ENCODE data around the gene HOMEZ.

Gene HOMEZ, protein sequence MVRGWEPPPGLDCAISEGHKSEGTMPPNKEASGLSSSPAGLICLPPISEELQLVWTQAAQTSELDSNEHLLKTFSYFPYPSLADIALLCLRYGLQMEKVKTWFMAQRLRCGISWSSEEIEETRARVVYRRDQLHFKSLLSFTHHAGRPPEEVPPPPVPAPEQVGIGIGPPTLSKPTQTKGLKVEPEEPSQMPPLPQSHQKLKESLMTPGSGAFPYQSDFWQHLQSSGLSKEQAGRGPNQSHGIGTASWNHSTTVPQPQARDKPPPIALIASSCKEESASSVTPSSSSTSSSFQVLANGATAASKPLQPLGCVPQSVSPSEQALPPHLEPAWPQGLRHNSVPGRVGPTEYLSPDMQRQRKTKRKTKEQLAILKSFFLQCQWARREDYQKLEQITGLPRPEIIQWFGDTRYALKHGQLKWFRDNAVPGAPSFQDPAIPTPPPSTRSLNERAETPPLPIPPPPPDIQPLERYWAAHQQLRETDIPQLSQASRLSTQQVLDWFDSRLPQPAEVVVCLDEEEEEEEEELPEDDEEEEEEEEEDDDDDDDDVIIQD

DNA sequence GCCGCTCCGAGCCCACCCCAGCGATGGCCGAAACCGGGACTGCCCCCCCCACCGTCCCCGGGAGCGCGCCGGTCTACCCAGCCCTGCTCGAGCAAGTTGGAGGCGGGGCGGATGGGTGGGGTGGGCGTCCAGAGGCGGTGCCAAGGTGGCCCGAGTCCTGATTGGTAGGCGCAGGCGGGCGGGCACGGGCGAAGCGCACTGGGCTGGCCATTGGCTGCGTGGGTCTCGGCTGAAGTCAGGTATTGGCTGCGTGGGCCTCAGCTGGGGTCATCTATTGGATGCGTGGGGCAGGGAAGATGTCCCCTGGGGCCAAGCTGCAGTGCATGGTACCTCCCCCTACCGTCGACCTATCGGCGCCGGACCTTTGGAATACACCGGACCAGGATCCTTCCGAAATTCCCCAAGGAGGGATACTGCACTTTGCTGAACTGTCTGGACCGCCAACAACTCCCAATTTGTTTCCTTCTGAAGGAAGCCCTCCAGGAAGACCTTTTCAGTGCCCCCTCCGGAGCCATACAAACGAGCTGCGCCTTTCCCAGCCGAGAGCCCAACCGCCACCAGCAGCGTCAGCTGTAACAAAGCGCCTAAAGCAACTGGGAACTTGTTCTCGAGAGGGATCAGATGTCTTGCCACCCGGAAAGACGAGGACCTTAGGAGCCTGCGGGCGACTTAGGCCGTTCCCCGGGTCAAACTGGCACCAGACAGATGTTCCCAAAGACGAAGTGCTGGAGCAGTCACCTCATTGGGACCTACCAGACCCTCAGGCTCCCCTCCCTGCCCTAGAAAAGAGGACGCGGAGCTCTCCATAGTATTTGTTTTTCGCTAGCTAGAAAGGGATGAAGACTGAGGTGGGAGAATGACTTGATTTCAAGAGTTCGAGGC is at the start of gene HOMEZ:
Gene HOMEZ (minus strand): TSS at position 113 of the 882 bp plus-strand sequence. CDS start 180 bp downstream, outside the sequence.
- intact Hi-C loops (cut with DNase I) = loop anchor here (1.0 kb wide), 1 partner anchor 15 kb away; no protein-coding TSS in a partner anchor
- DNase-seq = peak; percentile 98 to 100 (median 99)

DNA sequence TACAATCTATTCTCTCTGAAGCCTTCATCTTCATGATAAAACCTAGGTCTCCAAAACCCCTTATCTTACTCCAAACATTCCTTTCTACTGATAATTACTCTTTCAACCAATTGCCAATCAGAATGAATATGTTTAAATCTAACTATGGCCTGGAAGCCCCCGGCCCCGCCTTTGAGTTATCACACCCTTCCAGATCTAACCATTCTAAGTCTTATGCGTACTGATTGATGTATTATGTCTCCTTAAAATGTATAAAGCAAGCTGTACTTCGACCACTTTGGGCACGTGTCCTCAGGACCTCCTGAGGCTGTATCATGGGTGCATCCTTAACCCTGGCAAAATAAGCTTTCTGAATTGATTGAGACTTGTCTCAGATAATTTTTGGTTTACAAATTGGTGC is 49.7 kb upstream of the HOMEZ start:
- intact Hi-C loops (cut with DNase I) = no loop called here
- DNase-seq = peak in 1 of 42 donors; percentile 22

DNA sequence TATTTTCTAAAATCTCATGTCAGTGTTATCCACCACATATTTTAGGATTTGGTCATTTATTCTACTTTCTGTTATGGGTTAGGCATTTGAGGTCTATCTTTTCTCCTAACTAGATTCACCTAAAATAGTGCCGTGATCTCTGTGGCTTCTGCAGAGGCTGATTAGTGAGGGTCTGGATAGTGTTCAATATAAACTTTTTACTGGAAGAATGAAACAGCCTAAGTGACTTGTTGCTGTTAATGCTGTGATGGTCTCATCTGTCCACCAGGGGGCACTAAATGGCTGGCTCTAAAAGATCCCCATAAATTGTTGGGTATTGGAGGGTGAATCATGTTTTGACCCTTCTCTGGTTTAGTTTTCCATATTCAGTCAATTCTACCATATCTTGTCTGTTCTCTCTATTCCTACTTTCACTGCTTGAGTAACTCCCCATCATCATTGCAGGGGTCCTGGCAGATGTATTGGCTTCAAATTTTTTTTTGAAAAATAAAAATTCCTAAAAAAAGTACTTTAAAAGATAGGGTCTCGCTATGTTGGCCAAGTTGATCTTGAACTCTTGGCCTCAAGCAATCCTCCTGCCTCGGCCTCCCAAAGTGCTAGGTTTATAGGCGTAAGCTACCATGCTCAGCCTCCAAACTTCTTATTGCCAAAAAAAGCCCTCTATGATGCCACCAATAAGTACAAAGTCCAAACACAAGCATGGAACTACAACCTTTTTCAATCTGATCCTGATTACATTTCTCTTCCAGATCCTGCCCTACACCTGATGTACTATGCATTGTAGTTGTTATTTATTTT is 42.2 kb upstream of the HOMEZ start:
- intact Hi-C loops (cut with DNase I) = loop anchor here (2.0 to 10.0 kb wide), 2 partner anchors 53 to 227 kb away; partner anchors contain the start of genes THTPA and ZFHX2
- DNase-seq = peak in 40 of 42 donors; percentile 68 to 94 (median 82)

DNA sequence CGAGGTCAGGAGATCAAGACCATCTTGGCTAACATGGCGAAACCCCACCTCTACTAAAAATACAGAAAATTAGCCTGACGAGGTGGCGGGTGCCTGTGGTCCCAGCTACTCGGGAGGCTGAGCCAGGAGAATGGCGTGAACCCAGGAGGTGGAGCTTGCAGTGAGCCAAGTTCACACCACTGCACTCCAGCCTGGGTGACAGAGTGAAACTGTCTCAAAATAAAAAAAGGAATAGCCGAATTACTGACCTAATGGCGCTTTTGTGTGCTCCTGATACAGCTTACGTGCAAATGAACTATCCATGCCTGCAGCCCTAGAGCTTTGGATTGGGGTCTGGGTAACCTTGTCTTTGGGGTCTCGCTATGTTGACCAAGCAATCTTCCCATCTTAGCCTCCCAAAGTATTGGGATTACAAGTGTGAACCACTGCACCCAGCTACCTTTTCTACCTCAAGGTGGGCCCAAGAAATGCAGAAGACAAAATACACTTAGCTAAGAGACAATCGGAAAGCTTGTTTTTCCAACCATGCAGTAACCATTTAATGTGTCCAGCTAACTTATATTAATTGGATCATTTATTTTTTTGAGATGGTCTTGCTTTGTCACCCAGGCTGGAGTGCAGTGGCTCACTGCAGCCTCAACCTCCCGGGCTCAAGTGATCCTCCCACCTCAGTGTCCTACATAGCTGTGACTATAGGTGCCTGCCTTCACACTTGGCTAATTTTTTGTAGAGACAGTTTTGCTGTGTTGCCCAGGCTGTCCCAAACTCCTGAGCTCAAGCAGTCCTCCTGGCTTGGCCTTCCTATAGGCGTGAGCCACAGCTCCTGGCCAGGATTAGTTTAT is 40.8 kb upstream of the HOMEZ start:
- intact Hi-C loops (cut with DNase I) = loop anchor here (10.0 kb wide), 1 partner anchor 228 kb away; the partner anchor contains the start of genes THTPA and ZFHX2
- DNase-seq = peak in 1 of 42 donors; percentile 40

DNA sequence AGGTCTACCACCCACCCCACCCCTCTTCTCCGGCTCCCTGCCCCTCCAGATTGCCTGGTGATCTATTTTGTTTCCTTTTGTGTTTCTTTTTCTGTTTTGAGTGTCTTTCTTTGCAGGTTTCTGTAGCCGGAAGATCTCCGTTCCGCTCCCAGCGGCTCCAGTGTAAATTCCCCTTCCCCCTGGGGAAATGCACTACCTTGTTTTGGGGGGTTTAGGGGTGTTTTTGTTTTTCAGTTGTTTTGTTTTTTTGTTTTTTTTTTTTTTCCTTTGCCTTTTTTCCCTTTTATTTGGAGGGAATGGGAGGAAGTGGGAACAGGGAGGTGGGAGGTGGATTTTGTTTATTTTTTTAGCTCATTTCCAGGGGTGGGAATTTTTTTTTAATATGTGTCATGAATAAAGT is 39.8 kb upstream of the HOMEZ start:
- intact Hi-C loops (cut with DNase I) = loop anchor here (10.0 kb wide), 1 partner anchor 229 kb away; the partner anchor contains the start of genes THTPA and ZFHX2
- DNase-seq = peak in 1 of 42 donors; percentile 36

DNA sequence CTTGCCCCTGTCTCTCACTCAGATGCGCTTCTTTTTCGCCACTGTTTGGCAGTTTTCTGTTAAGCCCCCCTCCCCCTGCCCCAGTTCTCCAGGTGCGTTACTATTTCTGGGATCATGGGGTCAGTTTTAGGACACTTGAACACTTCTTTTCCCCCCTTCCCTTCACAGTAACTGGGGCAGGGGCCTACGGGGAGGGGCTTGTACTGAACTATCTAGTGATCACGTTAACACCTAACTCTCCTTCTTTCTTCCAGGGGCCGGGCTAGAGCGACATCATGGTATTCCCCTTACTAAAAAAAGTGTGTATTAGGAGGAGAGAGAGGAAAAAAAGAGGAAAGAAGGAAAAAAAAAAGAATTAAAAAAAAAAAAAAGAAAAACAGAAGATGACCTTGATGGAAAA is 39.1 kb upstream of the HOMEZ start:
- intact Hi-C loops (cut with DNase I) = loop anchor here (5.0 to 10.0 kb wide), 3 partner anchors 37 to 230 kb away; partner anchors contain the start of genes NGDN, THTPA and ZFHX2

DNA sequence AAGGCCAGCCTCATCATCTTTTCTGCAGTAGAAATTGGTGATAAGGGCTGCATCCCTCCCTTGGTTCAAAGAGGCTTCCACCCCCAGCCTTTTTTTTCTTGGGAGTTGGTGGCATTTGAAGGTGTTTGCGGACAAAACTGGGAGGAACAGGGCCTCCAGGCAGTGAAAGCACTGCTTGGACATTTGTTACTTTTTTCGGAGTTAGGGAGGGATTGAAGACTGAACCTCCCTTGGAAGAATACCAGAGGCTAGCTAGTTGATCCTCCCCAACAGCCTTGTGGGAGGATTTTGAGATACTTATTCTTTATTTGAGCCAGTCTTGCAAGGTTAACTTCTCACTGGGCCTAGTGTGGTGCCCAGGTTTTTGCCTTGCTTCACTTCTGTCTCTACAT is 38.5 kb upstream of the HOMEZ start:
- intact Hi-C loops (cut with DNase I) = loop anchor here (5.0 to 10.0 kb wide), 3 partner anchors 38 to 230 kb away; partner anchors contain the start of genes NGDN, THTPA and ZFHX2
- peak in 1 of 42 donors; percentile 24 for DNase-seq

More for the DNA sequence above, 39.1 kb upstream of the HOMEZ start:
- DNase-seq = peak in 1 of 42 donors; percentile 34

DNA sequence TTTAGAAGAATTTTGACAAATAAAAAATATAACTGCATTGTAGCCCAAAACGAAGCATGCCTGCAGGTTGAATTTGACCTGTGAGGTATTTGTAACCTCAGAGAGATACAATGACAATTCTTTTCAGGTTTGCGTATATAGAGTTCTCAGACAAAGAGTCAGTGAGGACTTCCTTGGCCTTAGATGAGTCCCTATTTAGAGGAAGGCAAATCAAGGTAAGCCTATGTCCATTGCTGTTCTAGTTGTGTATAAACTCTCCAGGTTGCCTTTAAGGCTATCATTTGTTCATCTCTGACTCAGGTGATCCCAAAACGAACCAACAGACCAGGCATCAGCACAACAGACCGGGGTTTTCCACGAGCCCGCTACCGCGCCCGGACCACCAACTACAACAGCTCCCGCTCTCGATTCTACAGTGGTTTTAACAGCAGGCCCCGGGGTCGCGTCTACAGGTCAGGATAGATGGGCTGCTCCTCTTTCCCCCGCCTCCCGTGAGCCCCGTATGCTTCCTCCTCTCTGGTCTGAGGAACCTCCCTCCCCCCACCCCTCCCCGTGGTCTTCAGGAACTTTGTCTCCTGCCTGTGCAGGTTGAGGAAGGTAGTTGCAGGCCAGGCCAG is 38.0 kb upstream of the HOMEZ start:
- intact Hi-C loops (cut with DNase I) = loop anchor here (5.0 to 10.0 kb wide), 3 partner anchors 38 to 231 kb away; partner anchors contain the start of genes NGDN, THTPA and ZFHX2
- peak in 1 of 42 donors; percentile 33 for DNase-seq

DNA sequence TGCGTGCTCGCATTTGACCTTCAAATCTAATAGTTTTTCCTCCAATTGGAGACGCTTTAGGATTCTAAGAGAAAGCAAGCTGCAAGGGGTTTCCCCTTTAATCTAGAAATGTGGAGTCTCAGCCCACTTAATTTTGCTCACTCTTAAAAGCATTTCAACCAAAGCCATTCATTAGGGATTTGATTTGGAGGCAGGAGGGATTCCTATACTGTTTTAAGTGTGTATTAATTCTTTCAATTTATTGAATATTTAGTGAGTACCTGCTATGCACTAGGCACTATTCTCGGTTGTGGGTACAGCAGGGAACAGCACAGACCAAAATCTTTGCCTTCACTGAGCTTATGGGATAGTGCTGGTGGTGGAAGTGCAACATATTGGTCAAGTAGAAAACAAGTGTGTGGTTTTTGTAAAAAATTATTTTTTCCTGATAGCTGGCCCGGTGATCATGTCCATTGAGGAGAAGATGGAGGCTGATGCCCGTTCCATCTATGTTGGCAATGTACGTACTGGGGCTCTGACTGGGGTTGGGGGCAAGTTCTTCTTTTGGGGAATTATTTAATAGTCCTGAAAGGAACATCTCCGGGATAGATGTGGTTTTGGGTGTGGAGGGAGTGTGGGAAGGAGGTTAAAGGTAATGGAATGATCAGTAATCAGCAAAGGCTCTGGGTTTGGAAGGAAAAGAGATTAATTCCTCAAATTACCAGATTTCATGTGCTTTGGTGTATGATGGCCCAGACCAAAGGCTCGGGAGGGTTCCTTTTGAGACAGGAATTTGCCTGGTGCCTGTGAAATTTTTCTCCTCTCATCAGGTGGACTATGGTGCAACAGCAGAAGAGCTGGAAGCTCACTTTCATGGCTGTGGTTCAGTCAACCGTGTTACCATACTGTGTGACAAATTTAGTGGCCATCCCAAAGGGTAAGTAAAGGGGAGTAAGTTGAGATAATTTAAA is 36.9 kb upstream of the HOMEZ start:
- intact Hi-C loops (cut with DNase I) = loop anchor here (5.0 to 10.0 kb wide), 3 partner anchors 39 to 232 kb away; partner anchors contain the start of genes NGDN, THTPA and ZFHX2

DNA sequence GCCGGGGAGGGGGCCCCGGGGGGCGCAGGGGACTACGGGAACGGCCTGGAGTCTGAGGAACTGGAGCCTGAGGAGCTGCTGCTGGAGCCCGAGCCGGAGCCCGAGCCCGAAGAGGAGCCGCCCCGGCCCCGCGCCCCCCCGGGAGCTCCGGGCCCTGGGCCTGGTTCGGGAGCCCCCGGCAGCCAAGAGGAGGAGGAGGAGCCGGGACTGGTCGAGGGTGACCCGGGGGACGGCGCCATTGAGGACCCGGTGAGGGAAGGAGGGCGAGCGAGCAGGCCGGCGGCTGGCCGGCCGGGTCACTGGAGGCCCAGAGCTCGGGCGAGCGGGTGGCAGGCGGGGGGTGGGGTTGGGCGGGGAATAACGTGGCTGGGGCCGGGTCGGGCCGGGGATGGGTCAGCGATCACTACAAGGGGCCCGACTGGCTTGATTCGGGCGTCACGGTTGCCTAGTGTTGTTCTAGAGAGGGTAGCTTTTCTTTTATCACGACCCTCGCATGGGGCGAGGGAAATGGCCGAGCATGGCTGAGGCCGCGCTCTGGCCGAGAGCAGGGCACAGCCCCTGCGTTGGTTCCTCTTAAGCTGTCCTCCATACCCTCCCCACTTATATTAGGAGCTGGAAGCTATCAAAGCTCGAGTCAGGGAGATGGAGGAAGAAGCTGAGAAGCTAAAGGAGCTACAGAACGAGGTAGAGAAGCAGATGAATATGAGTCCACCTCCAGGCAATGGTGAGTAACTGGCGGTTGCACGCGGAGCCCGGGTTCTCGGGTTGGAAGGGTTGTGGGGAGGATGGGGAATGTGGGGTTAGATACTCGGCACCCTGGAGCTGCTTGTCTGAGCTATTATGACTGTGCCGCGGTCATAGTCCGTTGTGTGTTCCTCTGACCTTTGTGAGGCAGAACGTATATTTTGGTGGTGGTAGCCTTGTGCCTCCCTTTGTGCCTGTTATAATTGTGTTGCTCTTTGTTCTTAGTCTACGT is 35.9 kb upstream of the HOMEZ start:
- intact Hi-C loops (cut with DNase I) = loop anchor here (2.0 to 10.0 kb wide), 4 partner anchors 19 to 233 kb away; partner anchors contain the start of genes NGDN, PPP1R3E, THTPA and ZFHX2

More for the DNA sequence above, 36.9 kb upstream of the HOMEZ start:
- DNase-seq = peak in 1 of 42 donors; percentile 28

DNA sequence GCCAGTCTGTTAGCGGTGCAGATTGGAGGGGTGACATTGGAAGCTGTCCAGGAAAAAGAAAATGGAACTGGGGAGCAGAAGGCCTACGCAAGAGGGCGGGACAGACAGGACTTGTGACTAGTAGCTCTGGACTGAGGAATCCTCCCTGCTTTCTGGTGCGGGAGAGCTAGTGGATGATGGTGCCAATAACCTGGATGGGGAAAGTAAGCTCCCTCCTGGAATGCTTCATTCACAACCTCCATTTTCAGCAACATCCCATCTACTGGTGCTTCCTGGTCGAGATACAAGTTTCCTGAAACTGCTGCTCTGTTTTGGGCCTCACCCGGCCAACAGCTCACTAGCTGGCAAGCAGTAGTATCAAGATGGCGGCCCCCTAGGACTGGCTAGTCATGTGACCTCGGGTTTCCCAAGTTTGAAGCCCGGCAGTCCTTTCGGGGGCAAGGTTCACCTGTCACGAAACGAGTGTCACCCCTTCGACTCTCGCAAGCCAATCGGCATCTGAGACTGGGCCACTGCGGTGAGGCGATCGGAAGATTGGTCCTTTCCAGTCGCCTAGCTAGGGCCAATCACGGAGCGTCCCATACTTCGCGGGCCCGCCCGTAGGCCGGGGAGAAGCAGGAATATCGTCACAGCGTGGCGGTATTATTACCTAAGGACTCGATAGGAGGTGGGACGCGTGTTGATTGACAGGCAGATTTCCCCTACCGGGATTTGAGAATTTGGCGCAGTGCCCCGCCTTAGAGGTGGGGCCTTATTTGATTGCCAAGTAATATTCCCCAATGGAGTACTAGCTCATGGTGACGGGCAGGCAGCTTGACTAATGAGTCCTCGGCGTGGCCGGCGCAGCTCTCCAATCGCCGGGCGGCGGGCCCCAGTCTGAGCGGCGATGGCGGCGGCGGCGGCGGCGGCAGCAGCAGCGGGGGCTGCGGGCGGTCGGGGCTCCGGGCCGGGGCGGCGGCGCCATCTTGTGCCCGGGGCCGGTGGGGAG is 34.9 kb upstream of the HOMEZ start, which contains the start of gene PABPN1:
Gene PABPN1 (plus strand): TSS at position 874 of the 988 bp plus-strand sequence. CDS start 13 bp downstream, at position 887.
- peak; percentile 96 to 100 (median 99) for DNase-seq
- intact Hi-C loops (cut with DNase I) = loop anchor here (2.0 to 10.0 kb wide), 4 partner anchors 18 to 234 kb away; partner anchors contain the start of genes NGDN, PPP1R3E, THTPA and ZFHX2

More for the DNA sequence above, 35.9 kb upstream of the HOMEZ start:
- peak in 28 of 42 donors; percentile 21 to 73 (median 44) for DNase-seq
